Ascending aorta (tissue), 2 donors: Measurements from ENCODE around the gene GSAP. TPM values are rescaled to one million over a fixed set of nuclear protein-coding genes. Genes with fewer than 3 reads are reported as not detected.

ENCODE experiments used
- DNase-seq, 2 donors: peaks; one replicate each; pipeline ENCODE4 v3.0.0-alpha.2; 2019; ENCODE audit warnings: low spot score in 2 of 2
- H3K27ac ChIP-seq, 2 donors: fragments of 200-600 bp; sonication (generic); one replicate each; pipeline ENCODE4 v1.5.1; 2016 to 2017; ENCODE audit warnings: mild to moderate bottlenecking in 1 of 2
- H3K27me3 ChIP-seq: fragments of 200-600 bp; sonication (generic); one replicate; pipeline ENCODE4 v1.5.1; 2017
- H3K36me3 ChIP-seq, 2 donors: fragments of 200-600 bp; sonication (generic); one replicate each; pipeline ENCODE4 v1.5.1; 2016
- H3K4me1 ChIP-seq, 2 donors: fragments of 200-600 bp; sonication (generic); one replicate each; pipeline ENCODE4 v1.5.1; 2016 to 2017; ENCODE audit warnings: mild to moderate bottlenecking in 1 of 2
- H3K4me3 ChIP-seq, 2 donors: fragments of 200-600 bp; sonication (generic); one replicate each; pipeline ENCODE4 v1.5.1; 2016 to 2017; ENCODE audit warnings: mild to moderate bottlenecking in 1 of 2
- H3K9me3 ChIP-seq, 2 donors: fragments of 200-600 bp; sonication (generic); one replicate each; pipeline ENCODE4 v1.5.1; 2016
- CTCF ChIP-seq, 3 experiments: fragments of 200-600 bp in 2 of 3; fragments of 450-650 bp in 1 of 3; sonication (generic) in 2 of 3; IDR thresholded peaks; one replicate each; pipeline ENCODE4 v1.5.1; 2016 to 2019; ENCODE audit warnings: antibody characterized with exemption in 3 of 3, mild to moderate bottlenecking in 1 of 3, moderate library complexity in 1 of 3
- intact Hi-C: fragments of 100-400 bp; cut with DNase I; formaldehyde crosslinking; loops from one replicate; pipeline ENCODE4 v1.15.1; 2023
- total RNA-seq: library from RNA; depleted of rRNA; stranded (reverse); fragments of >200 nt; gene quantifications from one replicate; pipeline ENCODE4 v1.1.0, GENCODE V29; 2016

GSAP gene
- total RNA-seq, 1 donor from 2014 or later: 10.9 TPM

GRCh38 chr7:77406421-77406820 is 9.7 kb downstream of the GSAP start:
- Histone ChIP-seq H3K27ac (no peak overlapping the region), H3K36me3 (no peaks in the 10 kb centered on the region), H3K9me3 (no peaks in the 10 kb centered on the region), H3K4me1 (no peaks in the 10 kb centered on the region), H3K4me3 (no peak overlapping the region), H3K27me3 (no peaks in the 10 kb centered on the region)
- intact Hi-C loops: no loop called here
- no peak for DNase-seq
- TF ChIP-seq CTCF (IDR thresholded peaks at IDR 0.05): no peak

- no peak for TF ChIP-seq CTCF (IDR thresholded peaks at IDR 0.05)
- no peak overlapping the region for H3K27ac ChIP-seq
- no peaks in the 10 kb centered on the region for H3K9me3 ChIP-seq
- no peaks in the 10 kb centered on the region for H3K36me3 ChIP-seq
- intact Hi-C loops: no loop called here
- no peaks in the 10 kb centered on the region for H3K27me3 ChIP-seq
- no peak overlapping the region for H3K4me3 ChIP-seq
- DNase-seq: no peak
- H3K4me1 ChIP-seq: no peaks in the 10 kb centered on the region
These were observed 11.5 kb downstream of the GSAP start for GRCh38 chr7:77404641-77405040.

GRCh38 chr7:77403957-77404356 is 12.2 kb downstream of the GSAP start:
- Histone ChIP-seq H3K4me1 (no peaks in the 10 kb centered on the region), H3K36me3 (no peaks in the 10 kb centered on the region), H3K27ac (no peak overlapping the region), H3K9me3 (no peaks in the 10 kb centered on the region), H3K27me3 (no peaks in the 10 kb centered on the region), H3K4me3 (no peak overlapping the region)
- no peak for TF ChIP-seq CTCF (IDR thresholded peaks at IDR 0.05)
- intact Hi-C loops: no loop called here
- no peak for DNase-seq

GRCh38 chr7:77402818-77403217 is 13.3 kb downstream of the GSAP start:
- intact Hi-C loops: no loop called here
- TF ChIP-seq CTCF (IDR thresholded peaks at IDR 0.05): no peak
- H3K9me3 ChIP-seq: no peaks in the 10 kb centered on the region
- no peak overlapping the region for H3K4me3 ChIP-seq
- H3K27me3 ChIP-seq: no peaks in the 10 kb centered on the region
- DNase-seq: no peak
- H3K36me3 ChIP-seq: no peaks in the 10 kb centered on the region
- no peaks in the 10 kb centered on the region for H3K4me1 ChIP-seq
- no peak overlapping the region for H3K27ac ChIP-seq

- no peak for TF ChIP-seq CTCF (IDR thresholded peaks at IDR 0.05)
- H3K9me3 ChIP-seq: no peaks in the 10 kb centered on the region
- H3K27me3 ChIP-seq: no peaks in the 10 kb centered on the region
- H3K4me3 ChIP-seq: no peak overlapping the region
- intact Hi-C loops: no loop called here
- no peak for DNase-seq
- H3K4me1 ChIP-seq: no peaks in the 10 kb centered on the region
- no peaks in the 10 kb centered on the region for H3K36me3 ChIP-seq
- no peak overlapping the region for H3K27ac ChIP-seq
These were observed 15.1 kb downstream of the GSAP start for GRCh38 chr7:77401002-77401401.

- no peak overlapping the region for H3K4me3 ChIP-seq
- DNase-seq: no peak
- H3K4me1 ChIP-seq: no peaks in the 10 kb centered on the region
- no peak for TF ChIP-seq CTCF (IDR thresholded peaks at IDR 0.05)
- no peaks in the 10 kb centered on the region for H3K9me3 ChIP-seq
- intact Hi-C loops: no loop called here
- H3K27me3 ChIP-seq: no peaks in the 10 kb centered on the region
- no peak overlapping the region for H3K27ac ChIP-seq
- no peaks in the 10 kb centered on the region for H3K36me3 ChIP-seq
These were observed 16.3 kb downstream of the GSAP start for GRCh38 chr7:77399816-77400215.
